ENCODE data around the gene PRKCA. TPM values are rescaled to one million over a fixed set of nuclear protein-coding genes. Genes with fewer than 3 reads are reported as not detected.

The PRKCA gene
- total RNA-seq, 1 experiment from 2014 or later = 22.6 TPM

GRCh38 chr17:66836063-66837005 lies 533.9 kb downstream of the PRKCA start:
- Histone ChIP-seq H3K4me2 (ENCODE audit: low read length) (no peak overlapping the region), H3K9me2 (replicated peaks; ENCODE audit: low read length) (no peaks in the 10 kb centered on the region), H3K36me3 (ENCODE audit: low read depth, low read length) (no peaks in the 10 kb centered on the region), H3K79me2 (ENCODE audit: low read length) (no peaks in the 10 kb centered on the region), H4K20me1 (ENCODE audit: low read length) (no peaks in the 10 kb centered on the region), H3K27ac (ENCODE audit: low read length) (no peak overlapping the region), H3K9me3 (ENCODE audit: low read length) (no peaks in the 10 kb centered on the region), H2AFZ (ENCODE audit: low read length) (no peak overlapping the region), H3K4me3 (ENCODE audit: low read length) (no peak overlapping the region), H3K9ac (ENCODE audit: low read length) (no peak overlapping the region), H3K4me1 (ENCODE audit: insufficient read depth, low read length) (no peaks in the 10 kb centered on the region), H3K27me3 (ENCODE audit: low read length) (peaks cover 55% of the 10 kb centered on the region), H3F3A (ENCODE audit: low read length, unreplicated experiment) (no peaks in the 10 kb centered on the region)
- ATAC-seq (no peak), DNase-seq (no peak)
- intact Hi-C loops (cut with micrococcal nuclease) = no loop called here
- CTCF ChIA-PET = no interaction called here
- BruUV-seq (replicated peaks) = no TSS peak
- POLR2A ChIA-PET (ENCODE audit: unreplicated experiment) = interaction anchor here (0.6 kb wide), 1 partner anchor 108 kb away, joined by 3 read pairs; no protein-coding TSS in a partner anchor
- no peak for TF ChIP-seq CTCF (conservative IDR thresholded peaks at IDR 0.05; ENCODE audit: low read depth, low read length)
- no peak for TF ChIP-seq EZH2 (IDR thresholded peaks at IDR 0.05; ENCODE audit: low read length, unreplicated experiment)
- TF ChIP-seq EZH2phosphoT487 (IDR thresholded peaks at IDR 0.05; ENCODE audit: borderline replicate concordance, low read length) = no peak

DNA sequence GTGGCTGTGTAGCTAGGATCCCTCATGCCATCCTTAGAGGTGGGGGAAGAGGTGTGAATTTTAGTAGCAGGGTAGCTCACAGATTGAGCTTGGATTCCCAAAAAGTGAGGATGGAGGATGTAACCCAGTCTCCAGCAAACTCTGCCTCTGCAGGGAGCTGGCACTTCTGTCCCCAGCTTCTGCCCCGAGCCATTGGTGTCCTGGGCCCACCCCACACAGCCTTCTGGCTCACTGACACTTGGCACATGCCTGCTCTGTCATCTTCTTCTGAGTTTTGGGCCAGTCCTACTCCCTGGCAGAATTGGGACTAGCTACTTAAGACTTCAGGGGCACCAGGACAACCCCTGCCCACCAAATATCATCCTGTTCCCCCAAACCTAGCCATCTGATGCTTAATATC lies 534.8 kb downstream of the PRKCA start:
- no peak for TF ChIP-seq CTCF (conservative IDR thresholded peaks at IDR 0.05; ENCODE audit: low read depth, low read length)
- no peak for TF ChIP-seq EZH2phosphoT487 (IDR thresholded peaks at IDR 0.05; ENCODE audit: borderline replicate concordance, low read length)
- TF ChIP-seq EZH2 (IDR thresholded peaks at IDR 0.05; ENCODE audit: low read length, unreplicated experiment) = no peak
- Histone ChIP-seq H4K20me1 (ENCODE audit: low read length) (no peaks in the 10 kb centered on the region), H3K9ac (ENCODE audit: low read length) (no peak overlapping the region), H2AFZ (ENCODE audit: low read length) (no peak overlapping the region), H3K4me2 (ENCODE audit: low read length) (no peak overlapping the region), H3K79me2 (ENCODE audit: low read length) (no peaks in the 10 kb centered on the region), H3K36me3 (ENCODE audit: low read depth, low read length) (no peaks in the 10 kb centered on the region), H3K4me1 (ENCODE audit: insufficient read depth, low read length) (no peaks in the 10 kb centered on the region), H3F3A (ENCODE audit: low read length, unreplicated experiment) (no peaks in the 10 kb centered on the region), H3K27me3 (ENCODE audit: low read length) (peaks cover 55% of the 10 kb centered on the region), H3K9me3 (ENCODE audit: low read length) (no peaks in the 10 kb centered on the region), H3K9me2 (replicated peaks; ENCODE audit: low read length) (no peaks in the 10 kb centered on the region), H3K27ac (ENCODE audit: low read length) (no peak overlapping the region), H3K4me3 (ENCODE audit: low read length) (no peak overlapping the region)
- intact Hi-C loops (cut with micrococcal nuclease) = no loop called here
- no TSS peak for BruUV-seq (replicated peaks)
- no peak for ATAC-seq
- ChIA-PET POLR2A (ENCODE audit: unreplicated experiment) (no interaction called here), CTCF (no interaction called here)
- DNase-seq = no peak
